Superior temporal gyrus (tissue), 1 donor: ENCODE data around the gene NFE2L3.
A peak's percentile ranks its signal among the peaks of the same experiment; 100 is the strongest.
"Not testable (repeated sequence)": the region's sequence is repeated elsewhere in the genome, so short reads cannot be mapped to it uniquely, and the experiment has no call there.

Source experiments
- DNase-seq: peaks from one replicate; pipeline ENCODE4 v3.0.0-alpha.2; 2016; ENCODE audit errors: extremely low spot score

The NFE2L3 gene

DNA sequence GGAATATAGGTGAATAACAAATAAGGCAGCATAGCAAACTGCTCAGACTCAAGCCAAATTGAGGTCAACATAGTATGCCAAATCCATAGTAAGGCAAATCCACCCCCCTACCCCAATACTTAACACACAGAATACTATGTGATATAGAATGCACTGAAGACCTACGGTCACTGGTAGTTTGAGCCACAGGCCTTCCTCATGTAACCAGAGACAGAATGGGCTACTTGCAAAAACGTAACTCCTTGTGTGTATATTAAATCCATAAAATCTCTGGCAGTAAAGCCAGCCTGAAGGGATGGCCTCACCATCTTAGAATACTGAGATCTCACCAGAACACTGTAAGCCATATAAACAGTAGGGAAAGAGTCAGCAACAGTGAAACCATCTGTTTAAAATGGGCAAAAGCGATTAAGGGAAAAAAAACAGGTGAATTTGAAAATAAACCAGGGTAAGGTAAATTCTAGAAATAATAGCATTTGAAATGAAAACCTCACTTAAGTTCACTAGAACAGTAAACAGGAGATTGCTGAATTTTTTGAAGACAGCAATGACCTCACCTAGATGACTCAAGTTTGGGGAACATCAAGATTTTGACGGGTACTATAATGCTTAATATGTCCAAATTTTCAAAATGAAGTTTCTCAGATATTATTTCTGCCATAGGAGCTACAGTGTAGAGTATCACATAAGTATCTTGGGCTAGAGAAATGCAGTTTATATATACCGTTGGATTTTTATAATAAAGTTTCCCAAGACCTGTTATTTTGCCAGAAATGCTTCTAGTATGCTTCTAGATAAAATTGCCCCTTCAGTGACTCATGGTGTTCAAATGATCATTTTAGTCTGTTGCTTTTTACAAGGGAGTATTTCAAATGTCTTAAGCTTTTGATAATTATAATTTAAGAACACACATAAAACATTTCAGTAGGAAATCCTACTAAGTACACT, 34.6 kb downstream of the NFE2L3 start:
- DNase-seq, result no peak

DNA sequence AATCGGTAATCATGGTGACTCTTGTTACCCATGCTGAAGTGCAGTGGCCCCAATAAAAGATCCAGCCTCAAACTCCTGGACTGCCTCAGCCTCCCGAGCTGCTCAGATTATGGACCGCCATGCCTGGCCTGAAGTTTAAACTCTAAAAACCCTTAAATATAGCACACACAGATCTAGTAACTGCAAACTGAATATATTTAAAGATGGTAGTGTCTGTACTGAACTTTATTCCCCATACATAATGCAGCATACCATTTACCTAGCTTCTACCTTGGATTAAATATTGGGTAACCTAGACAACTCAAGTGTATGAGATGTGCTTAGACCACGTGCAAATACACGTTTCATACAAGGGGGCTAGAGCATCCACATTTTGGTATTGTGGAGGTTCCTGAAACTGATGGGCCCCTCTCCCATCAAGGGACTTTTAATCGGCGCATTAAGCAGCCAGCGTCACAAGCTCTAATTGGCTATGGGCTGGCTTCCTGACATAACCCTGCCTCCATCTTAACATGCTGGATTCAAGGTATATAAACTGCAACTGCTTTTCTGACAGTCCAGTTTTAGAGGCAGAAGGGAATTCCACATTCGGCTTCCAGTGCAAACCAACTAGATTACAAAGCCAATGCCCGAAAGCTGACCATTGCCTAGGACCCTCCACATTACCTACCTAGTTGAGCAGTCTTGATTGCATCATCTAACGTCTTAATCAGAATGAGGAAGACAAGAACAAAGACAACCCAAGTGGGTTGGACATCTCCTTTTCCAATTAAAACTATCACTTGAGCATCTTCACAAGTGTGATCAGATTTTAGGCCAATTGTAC, 35.6 kb downstream of the NFE2L3 start:
- no peak for DNase-seq

DNA sequence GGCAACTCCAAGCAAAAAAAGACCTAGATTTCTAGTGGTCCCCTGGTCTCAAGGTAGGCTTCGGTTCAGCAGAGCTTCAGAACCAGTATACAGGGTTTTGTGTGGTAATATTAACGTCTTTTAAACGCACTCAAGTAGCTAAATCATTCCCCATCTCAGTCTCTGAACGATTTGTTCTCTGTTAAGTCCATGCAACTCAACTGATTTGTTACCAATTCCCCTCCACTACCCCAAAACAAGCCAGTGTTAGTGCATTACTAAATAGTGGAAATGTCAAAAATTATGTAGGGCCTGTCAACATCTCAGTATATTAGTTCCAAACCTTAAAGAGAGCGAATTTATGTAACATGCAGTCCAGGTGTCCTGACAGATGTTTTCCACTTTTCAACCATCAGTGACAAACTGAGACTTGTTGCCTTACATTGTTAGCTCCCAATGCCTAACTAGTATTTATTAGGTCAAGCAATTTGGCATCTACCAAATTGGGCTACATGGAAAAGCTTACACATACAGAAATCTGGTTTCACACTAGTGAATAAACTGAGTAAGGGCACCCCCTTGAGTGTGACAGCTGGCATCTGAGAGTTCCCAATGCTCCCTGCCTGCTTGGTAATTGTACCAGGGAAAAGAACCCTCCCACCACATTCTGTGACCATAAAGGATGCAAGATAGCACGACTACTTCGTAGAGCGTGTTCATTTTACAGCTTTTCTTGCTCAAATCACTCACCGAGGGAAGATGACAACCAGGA, 36.4 kb downstream of the NFE2L3 start:
- no peak for DNase-seq

DNA sequence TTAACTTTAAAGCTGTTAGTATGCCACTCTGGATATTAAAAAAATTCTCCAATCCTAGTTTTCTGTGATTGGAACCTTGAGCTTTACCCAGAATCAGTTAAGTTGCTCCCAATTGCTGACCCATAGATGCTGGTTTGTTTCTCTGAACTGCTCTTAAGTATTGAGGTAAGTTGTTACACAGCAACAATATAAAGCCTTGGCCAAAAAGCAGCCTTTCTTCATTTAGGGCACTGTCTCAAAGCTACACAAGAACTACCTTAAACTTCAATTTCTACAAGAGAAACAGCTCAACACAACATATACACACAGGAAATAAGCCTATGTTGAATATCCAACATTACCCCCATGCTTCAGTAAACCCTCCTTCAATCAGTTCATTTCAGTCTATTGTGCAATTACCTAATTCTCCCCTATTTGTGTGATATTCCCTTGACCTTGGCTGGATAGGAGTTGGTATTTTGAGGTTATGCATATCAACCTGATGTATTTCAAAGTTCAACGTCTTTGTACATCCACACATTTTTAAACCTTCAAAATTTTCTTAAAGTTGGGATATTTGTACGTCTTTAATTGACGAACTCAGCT, 37.1 kb downstream of the NFE2L3 start:
- no peak for DNase-seq

DNA sequence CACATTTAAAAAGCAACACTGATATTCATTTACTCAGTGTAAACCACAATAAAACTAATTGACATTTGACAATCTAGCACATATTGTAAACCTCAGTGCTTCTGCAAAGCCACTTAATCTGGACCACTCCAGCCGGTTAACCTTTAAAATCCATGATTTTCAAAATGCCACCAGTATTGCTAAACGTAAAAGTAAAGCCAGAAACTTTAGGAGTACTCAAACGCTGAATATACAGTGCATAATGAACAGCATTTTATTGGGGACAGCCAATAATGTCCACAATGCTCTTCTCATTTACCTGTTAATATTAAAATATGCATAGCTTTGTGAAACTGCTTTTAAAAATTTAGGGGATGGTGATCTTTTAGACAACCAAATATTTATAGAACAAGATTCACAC, 37.7 kb downstream of the NFE2L3 start:
- no peak for DNase-seq

DNA sequence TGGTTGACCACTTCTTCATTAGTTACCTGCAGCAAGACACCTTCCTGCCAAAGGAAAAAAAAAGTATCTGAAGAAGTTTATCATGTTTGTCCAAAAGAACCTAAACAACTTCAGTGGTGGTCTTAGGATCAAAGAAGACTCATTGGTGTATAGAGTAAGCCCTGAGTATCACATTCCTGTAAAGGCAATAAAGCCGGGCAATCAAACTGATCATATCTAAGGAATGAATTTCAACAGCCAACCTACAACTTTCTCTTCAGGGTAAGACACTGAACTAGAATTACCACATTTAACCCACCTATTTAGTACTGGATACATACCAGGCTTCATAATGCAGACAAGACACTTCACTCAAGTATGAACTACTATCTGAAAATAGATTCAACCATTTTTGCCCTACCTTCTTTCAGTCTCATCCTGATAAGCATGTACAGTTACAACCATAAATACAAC, 38.4 kb downstream of the NFE2L3 start:
- no peak for DNase-seq

DNA sequence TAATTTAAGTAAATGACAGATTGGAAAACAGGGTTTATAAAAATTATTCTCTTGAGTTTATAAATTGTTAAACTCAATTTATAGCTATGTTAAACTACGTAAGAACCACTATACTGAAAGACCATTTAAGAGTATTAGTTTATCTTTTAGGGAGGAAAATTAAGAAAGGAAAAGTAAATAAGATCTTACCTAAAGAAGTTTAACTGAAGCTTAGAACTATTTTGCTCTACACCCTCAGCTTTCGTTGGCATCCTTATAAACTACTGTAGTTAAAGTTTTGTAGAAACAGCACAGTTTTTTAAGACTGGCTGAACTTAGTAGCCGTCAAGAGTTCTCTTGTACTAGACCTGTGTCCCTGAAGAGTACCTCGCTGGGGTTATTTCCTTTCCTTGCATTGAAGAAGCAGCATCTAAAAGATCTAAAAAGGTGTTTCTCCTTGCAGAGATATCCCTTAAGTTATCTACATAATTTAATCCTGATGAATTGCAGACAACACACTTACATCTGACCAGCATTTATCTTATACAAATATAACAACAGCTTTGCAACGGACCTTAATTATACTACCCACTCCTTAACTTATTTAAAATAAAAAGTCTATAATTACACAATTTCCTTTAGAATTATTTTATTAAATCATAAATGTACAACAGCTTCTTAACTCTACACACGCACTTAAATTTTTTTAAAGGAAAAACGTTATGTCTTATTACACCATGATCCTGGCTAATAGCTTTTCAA, 39.4 kb downstream of the NFE2L3 start:
- DNase-seq, result no peak

DNA sequence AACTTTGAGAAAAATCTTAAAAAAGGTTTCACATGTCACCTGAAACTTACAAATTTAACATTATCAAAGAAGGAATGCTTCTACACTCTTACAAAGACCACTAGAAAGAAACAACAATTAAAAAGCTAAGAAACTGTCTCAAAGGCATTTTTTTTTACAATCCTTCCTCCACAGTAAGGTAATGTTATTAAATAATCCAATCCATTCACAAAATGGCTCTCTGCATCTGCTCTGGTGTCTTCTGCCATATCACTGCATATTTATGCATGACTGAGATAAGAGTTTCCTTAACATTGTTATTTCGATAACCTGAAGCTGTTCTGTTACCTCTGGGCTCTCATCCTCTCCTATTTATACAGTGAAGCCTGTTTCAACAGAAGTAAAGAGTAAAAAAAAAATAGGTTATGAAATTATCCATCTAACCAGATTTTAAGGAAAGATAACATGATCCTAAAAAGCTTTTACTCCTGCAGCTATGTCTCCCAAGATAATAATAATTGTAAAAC, 40.0 kb downstream of the NFE2L3 start:
- DNase-seq, result no peak

DNA sequence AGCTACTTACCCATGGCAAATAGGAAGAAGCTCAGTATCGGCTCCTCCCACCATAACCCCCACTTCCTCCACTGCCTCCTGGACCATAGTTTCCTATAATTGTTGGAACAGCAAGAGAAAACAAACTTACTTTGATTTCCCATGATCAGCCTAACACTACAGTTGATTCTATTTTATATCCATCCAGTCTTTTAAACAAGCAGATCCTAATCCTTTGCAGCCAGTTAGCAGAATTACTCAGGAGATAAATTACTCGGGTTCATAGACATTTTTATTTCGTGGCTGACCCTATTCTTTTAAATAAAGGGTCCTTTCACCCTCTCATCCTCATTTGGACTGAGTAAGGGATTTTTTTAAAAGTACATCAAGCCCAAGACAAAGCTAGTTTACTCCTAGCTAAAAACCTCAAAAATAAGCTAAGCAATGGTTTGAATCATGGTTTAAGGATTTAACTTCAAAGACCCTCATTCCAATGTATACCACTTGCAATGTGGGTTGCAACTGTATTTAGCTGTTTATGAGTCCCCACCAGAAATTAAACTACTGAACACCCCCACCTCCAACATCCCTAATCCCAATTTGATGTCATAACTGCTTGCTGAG, 40.6 kb downstream of the NFE2L3 start:
- DNase-seq, result no peak

DNA sequence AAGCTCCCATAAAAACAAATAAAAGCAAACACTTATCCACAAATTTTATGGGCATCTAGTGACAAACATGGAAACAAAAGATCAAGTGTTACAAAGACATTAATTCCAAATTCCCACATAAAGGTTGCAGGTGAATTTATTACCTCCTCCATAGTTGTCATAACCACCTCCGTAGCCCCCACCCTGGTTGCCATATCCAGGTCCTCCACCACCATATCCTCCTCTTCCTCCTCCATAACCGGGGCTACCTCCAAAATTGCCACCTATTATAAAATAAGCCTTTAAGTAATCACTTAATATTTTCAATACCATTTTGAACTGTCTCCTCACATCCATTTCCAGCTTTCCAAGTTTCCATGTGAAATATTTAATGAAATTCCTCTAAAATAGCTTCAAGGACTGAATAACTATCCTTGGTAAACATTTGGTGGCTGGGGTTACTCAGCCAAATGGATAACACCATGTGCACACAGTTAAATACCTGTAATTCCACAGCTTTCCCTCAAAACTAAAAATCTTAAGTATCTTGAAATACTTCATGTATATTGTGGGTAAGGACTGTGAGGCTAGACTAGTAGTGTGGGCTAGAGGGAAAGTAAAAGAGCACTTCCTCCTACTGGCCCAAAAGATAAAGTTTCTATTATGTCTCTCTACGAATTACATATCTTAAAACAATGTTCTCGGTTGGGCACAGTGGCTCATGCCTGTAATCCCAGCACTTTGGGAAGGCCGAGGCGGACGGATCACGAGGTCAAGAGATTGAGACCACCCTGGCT, 41.6 kb downstream of the NFE2L3 start:
- no peak for DNase-seq

DNA sequence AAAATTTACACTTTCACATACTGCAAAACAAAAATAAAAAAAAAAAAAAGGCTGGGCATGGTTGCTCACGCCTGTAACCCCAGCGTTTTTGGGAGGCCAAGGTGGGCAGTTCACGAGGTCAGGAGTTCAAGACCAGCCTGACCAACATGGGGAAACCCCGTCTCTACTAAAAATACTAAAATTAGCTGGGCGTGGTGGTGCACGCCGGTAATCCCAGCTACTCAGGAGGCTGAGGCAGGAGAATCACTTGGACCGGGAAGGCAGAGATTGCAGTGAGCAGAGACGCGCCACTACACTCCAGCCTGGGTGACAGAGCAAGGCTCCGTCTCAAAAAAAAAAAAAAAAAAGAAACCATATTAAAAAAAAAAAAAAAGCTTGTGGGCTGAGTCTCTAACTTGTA, 42.8 kb downstream of the NFE2L3 start:
- DNase-seq, result not testable (repeated sequence)

DNA sequence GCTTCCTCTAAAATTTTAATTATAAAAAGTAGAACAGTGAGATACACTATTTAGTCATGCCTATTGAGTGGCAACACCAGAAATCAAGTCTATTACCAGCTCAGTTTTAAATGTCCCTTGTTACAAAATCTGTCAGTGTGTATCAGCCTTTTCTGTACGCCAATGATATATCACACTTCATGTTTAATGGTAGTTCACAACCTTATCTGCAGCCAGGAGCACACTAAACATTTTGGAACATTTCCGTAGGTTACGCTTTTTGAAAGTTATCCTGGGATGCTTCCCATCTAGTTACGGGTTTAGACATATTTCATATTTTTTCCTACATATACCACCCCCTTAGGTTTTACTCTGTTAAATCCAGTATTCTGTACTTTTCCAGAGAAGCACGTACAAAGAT, 43.2 kb downstream of the NFE2L3 start:
- no peak for DNase-seq

DNA sequence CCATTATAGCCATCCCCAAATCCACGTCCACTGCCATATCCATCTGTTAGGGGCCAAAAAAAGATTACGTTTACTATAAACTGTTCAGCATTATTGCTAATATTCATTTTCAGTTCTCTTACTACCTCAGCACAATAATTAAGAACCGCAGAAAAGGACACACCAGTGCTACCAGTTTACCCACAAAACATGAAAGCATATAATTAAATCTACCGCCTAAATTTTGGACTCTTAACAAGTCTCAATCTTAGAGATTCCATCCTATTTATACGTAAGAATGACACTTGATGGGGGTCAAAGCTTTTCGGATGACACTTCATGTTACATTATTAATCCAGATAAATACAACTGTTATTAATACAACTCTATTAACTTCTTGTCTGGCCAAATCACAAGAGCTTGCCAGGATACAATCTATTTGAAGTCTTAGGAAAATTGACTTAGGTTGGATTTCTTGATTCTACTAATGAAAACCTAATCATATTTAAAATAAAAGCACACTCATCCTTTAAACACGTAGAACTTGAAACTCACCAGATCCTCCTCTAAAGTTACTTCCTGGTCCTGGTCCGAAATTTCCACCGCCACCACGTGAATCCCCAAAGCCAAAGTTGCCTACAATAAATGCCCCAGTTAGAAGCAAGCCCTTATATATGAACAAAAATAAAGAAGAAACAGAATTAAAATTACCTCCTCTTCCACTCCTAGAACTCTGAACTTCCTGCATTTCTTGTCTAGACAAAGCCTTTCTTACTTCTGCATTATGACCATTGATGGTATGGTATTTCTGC, 44.1 kb downstream of the NFE2L3 start:
- no peak for DNase-seq

DNA sequence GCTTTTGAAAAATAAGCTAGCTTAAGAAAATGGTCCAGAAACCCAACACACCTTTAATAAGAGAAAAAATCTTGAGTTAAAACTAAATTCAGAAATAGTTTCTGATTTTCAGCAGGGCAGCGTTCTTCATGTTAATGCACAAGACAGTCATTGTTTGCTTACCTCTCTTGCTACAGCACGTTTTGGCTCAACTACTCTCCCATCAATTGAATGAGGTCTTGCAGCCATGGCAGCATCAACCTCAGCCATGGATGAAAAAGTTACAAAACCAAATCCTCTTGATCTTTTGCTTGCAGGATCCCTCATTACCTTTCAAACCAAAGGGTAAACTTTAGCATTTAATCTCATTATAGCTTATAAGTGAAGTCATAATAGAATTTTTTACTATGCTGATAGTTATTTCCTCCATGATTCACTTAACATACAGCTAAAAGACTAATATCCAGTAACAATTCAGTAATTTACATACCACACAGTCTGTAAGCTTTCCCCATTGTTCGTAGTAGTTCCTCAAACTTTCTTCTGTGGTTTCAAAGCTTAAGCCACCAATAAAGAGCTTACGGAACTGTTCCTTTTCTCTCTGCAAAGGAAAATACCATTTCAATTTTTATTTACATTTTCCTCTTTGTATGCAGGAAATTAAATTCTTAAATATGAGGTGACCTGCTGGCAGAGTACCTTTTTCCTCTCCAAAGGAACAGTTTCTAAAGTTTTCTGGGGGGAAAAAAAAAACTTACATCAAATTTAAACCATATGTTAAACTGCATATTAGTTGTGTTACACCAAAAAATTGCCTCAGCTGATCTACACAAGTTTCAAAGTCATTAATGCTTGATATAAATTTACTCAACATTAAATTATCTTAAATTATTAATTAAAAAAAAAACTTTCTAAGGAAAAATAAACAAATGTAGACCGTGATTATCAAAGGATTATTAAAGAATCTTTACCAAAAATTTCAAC, 45.4 kb downstream of the NFE2L3 start:
- DNase-seq, result no peak

DNA sequence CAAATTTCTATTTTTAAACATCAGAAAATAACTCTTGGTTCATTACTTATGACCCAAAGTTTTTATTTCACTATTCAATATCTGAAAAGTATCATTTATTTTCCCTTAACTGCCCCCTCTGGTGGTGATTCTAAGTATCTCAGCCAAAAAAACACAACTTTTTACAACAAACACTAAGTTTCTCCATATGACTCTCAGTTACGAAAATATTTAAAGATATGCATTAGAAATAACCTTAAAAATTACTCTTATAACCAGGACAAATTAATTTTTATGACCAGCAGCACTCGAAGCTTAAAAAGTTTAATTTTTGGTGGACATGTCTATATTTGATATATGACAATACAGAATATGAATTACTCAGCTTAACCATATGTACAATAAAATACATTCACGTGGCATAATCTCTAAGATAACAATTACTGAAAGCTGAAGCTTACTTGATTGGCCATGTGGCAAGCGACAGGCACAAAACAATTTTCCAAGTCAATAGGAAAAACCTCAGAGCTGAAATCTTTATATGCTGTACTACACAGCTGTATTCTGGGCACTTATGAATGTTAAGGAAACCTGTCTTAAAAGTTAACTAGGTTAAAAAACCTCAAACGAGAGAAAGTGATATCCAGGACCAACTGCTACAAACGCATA, 46.3 kb downstream of the NFE2L3 start:
- peak; percentile 82 for DNase-seq

DNA sequence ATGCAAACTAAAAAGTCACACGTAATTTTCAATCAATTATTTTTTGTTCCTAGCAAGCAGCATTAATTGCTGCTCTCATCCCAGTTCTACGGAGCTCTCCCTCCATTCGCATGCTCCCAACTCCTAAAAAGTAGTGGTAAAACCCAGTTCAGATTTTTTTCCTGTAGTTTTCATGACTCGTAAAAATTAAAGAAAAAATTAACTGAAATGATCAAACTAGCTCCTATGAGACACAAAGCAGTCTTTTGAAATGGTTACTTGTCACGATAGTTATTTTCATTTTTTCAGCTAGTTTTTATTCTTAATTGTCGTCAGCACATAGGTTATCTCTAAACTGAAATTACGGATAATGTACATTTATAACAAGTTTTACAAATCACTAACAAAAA, 46.8 kb downstream of the NFE2L3 start:
- DNase-seq, result no peak
